IPS-11a (cell line): Measurements from ENCODE around the gene CFAP221.

ENCODE experiments used
- H3K4me3 ChIP-seq: one replicate; pipeline ENCODE4 v1.5.1; 2013; ENCODE audit warnings: low read depth, low read length, control low read depth

The CFAP221 gene

DNA sequence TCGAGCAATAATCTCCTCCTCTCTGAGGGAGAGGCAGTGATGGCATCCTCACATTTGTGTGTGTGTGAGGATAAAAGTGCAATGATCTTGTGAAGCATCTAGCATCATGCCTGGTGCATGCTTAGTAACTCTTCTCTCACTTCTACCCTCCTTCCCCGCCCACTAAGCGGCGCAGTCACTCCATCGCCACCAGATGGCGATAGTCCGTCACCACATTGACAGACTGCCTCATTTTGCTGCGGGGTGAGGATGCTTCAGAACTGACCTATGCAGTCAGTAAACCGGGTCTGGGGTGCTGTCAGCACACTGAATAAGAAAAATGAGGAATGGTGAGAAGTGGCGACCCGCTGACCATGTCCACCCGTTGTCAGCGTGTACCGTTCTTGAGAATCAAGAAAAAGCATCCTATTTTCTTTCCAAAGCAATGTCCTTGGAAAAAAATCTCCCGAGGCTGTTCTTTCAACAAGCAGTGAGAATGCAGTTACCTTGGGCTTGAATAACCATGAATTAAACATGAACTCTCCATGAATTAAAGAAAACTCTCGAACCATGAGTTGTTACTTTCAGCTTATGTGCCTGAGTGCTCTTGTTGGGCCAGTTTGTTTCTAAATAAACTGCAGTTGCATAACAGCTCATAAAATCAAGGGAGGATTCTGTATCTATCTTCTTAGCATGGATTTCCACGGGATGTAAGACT is 97.5 kb downstream of the CFAP221 start:
- no peak overlapping the region for H3K4me3 ChIP-seq

GRCh38 chr2:119644186-119644585 is 99.9 kb downstream of the CFAP221 start:
- H3K4me3 ChIP-seq = no peak overlapping the region

- H3K4me3 ChIP-seq = no peak overlapping the region
Measured at GRCh38 chr2:119645173-119645855, 101.1 kb downstream of the CFAP221 start.

DNA sequence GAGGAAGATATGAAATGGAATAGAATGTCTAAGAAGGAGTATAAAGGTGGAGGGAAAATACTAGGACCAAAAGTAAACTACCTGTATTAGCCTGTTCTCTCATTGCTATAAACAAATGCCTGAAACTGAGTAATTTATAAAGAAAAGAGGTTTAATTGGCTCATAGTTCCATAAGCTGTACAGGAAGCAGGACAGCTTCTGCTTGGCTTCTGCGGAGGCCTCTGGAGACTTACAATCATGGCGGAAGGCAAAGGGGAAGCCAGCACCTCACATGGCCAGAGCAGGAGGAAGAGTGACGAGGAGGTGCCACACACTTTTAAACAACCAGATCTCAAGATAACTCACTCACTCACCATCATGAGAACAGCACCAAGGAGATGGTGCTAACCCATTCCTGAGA is 101.9 kb downstream of the CFAP221 start:
- no peak overlapping the region for H3K4me3 ChIP-seq

DNA sequence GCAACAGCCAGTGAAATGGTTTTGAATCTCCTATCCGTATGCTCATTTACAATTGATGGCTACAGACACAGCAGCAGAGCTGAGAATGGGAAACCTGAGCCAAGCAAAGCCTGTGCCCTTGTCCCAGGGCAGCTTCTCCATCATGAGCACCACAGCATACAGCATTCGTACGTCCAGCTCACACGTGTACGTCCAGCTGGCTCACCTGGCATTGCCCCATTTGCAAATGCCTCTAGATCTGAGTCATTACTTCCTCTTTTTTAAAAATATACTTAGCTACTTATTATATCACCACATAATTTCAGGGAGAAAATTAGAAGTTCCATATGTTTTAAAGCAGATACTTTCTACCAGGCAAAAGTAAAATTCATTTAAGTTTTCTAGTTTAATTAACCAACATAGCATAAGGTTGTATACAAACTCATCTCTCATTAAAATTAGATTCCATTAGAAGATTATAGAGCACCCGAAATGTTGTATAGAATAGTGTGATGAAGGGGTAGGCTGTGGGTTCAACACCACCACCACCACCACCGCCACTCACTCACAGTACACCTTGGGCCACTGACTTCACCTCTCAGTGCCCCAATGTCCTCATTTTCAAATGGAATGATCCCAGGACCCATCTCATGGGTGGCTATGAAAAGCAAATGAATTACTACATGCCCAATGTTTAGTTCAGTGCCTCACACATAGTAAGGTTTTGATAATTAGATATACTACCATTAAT is 103.4 kb downstream of the CFAP221 start:
- no peak overlapping the region for H3K4me3 ChIP-seq

DNA sequence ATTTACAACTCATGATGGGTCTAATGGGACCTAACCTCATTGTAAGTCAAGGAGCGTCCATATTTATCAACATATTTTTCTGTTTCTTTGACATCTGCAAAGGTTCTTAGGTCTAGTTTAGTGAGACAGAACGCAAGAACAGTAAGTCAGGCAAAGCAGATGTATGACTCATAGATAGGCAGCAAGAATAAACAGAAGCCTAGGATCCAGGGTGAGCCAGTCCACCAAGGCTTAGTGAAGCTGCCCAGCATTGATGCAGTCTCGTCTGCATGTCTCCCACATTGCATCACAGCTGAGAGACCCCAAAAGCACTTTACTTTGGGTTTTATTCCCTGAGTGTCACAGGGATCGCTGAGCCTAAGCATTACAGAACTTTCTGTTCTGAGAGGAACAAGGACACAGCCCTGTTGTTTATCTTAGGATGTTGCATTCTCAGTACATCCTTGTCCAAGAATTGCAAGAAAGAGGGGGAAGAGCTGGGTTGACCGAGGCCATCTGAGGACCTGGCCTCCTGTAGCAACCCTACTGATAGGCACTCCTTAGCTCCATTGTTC is 105.2 kb downstream of the CFAP221 start:
- no peak overlapping the region for H3K4me3 ChIP-seq

- H3K4me3 ChIP-seq = no peak overlapping the region
Measured at GRCh38 chr2:119650206-119650605, 106.0 kb downstream of the CFAP221 start.

DNA sequence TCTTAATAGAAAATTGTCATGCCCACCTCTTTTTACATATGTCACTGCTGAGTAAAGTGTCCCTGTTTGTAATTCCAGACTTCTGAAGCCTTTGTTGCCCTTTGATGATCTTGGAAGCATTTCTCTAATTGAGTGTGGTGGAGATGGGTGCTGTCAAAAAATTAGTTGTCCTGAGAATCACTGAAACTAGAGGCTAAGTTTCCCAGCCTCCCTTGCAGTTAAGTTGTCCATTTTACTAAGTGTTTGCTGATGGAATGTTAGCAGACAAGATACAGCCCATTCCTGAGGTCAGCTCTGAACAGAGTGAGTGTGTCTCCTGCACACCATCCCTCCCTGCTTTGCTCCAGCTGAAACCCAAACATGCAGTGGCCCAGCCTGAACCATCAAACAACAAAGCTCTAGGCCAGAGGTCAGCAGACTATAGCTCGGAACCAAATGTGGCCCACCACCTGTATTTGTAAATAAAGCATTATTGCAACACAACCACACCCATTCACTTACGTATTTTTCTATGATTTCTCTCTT is 106.7 kb downstream of the CFAP221 start:
- H3K4me3 ChIP-seq = no peak overlapping the region

GRCh38 chr2:119657466-119658145 is 113.4 kb downstream of the CFAP221 start:
- H3K4me3 ChIP-seq = no peak overlapping the region

- no peak overlapping the region for H3K4me3 ChIP-seq
Measured at GRCh38 chr2:119659601-119660342, 115.5 kb downstream of the CFAP221 start.

GRCh38 chr2:119660343-119660658 is 116.1 kb downstream of the CFAP221 start:
- no peak overlapping the region for H3K4me3 ChIP-seq

- H3K4me3 ChIP-seq = no peak overlapping the region
Measured at GRCh38 chr2:119662297-119662696, 118.0 kb downstream of the CFAP221 start.

GRCh38 chr2:119668546-119668945 is 124.3 kb downstream of the CFAP221 start:
- no peak overlapping the region for H3K4me3 ChIP-seq

GRCh38 chr2:119671016-119671415 is 126.8 kb downstream of the CFAP221 start:
- H3K4me3 ChIP-seq = no peak overlapping the region

DNA sequence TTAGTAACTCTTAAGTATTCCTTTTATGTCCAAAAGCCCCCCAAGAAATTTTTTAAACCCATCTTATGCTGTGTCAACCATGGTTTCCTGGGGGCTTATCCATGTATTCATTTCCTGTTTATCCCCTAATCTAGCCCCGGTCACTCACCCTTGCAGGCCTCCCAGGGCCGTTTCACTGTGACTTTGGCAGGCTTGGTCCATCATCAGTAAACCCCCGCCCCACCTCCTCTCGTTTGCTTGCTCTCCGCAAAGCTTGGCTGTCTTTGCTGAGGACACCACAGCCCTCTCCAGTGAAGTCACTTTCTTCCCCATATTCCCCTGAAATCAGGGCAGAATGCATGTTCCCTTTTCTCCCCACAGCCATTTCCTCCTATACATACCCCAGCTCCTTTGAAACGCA is 127.5 kb downstream of the CFAP221 start:
- H3K4me3 ChIP-seq = no peak overlapping the region

GRCh38 chr2:119672161-119672862 is 128.1 kb downstream of the CFAP221 start:
- no peak overlapping the region for H3K4me3 ChIP-seq

DNA sequence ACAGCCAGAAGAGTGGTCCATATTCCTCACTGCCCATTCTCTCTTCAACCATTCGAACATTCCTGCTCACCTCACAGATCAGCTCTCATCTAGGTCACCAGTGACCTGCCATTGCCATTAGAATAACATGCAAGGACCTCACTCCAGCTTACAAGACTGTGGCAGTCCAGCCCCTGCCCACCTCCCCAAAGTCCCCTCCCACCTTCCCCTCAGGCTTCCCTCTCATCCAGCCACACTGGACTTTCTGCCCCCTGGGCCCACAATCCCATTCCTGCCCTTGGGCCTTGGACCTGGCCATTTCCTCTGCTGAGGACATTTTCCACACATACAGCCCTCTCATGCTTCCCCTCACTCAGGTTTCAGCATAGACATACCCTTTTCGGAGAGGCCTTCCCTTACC is 129.5 kb downstream of the CFAP221 start:
- H3K4me3 ChIP-seq = no peak overlapping the region

GRCh38 chr2:119674711-119675500 is 130.7 kb downstream of the CFAP221 start:
- H3K4me3 ChIP-seq = no peak overlapping the region
